A673 (cell line): ENCODE measurements around the gene ACOXL. TPM values are rescaled to one million over a fixed set of nuclear protein-coding genes. Genes with fewer than 3 reads are reported as not detected.
A peak's percentile ranks its signal among the peaks of the same experiment; 100 is the strongest.

ENCODE experiments used
- BruUV-seq: library from RNA; stranded (reverse); fragments of 400-500 nt; replicated peaks from 2 replicates; lab custom pipeline; 2021; lab: Mats Ljungman, UMichigan
- CTCF ChIA-PET: fragments of 300-600 bp; sonication (Branson Sonifier 250); formaldehyde crosslinking; loops from one replicate; lab custom pipeline; 2022; ENCODE audit warnings: antibody characterized with exemption; lab: Charles Lee
- POLR2A ChIA-PET: fragments of 300-600 bp; sonication (Branson Sonifier 250); formaldehyde crosslinking; loops from one replicate; lab custom pipeline; 2022; ENCODE audit warnings: antibody characterized with exemption; ENCODE audit not compliant: low non-redundant PET; lab: Charles Lee
- DNase-seq: peaks from one replicate; pipeline ENCODE4 v3.0.0-alpha.2; 2015; ENCODE audit warnings: low spot score
- H3K27ac ChIP-seq: fragments of 200-600 bp; sonication (generic); 2 replicates; pipeline ENCODE4 v1.5.1; 2016; ENCODE audit warnings: mixed run types, low read depth, mild to moderate bottlenecking, mixed read lengths, antibody characterized with exemption, low read length; ENCODE audit not compliant: poor library complexity, severe bottlenecking
- H3K27me3 ChIP-seq: fragments of 200-600 bp; sonication (generic); replicated peaks from 2 replicates; pipeline ENCODE4 v1.6.1; 2017; ENCODE audit warnings: mixed run types, low read depth, mild to moderate bottlenecking, mixed read lengths, antibody characterized with exemption, low read length; ENCODE audit not compliant: insufficient read depth, poor library complexity
- H3K36me3 ChIP-seq: fragments of 200-600 bp; sonication (generic); 2 replicates; pipeline ENCODE4 v1.6.1; 2016; ENCODE audit warnings: mixed run types, mild to moderate bottlenecking, mixed read lengths, antibody characterized with exemption, low read length; ENCODE audit not compliant: insufficient read depth, poor library complexity, severe bottlenecking
- H3K4me1 ChIP-seq: fragments of 200-600 bp; sonication (generic); 2 replicates; pipeline ENCODE4 v1.6.1; 2017; ENCODE audit warnings: mixed run types, mild to moderate bottlenecking, mixed read lengths, antibody characterized with exemption, low read length; ENCODE audit not compliant: insufficient read depth, poor library complexity, severe bottlenecking
- H3K4me3 ChIP-seq: fragments of 200-600 bp; sonication (generic); 2 replicates; pipeline ENCODE4 v1.5.1; 2016; ENCODE audit warnings: low read depth, mixed run types, mild to moderate bottlenecking, mixed read lengths, low read length; ENCODE audit not compliant: poor library complexity, severe bottlenecking
- H3K9me3 ChIP-seq: fragments of 200-600 bp; sonication (generic); 2 replicates; pipeline ENCODE4 v1.6.1; 2016; ENCODE audit warnings: mixed run types, low read depth, mild to moderate bottlenecking, mixed read lengths, antibody characterized with exemption, low read length; ENCODE audit not compliant: poor library complexity, severe bottlenecking
- EZH2 ChIP-seq: fragments of 200-600 bp; sonication (generic); IDR thresholded peaks from 2 replicates; pipeline ENCODE4 v1.6.1; 2017; ENCODE audit warnings: borderline replicate concordance, low read depth, mild to moderate bottlenecking, mixed read lengths, antibody characterized with exemption, low read length; ENCODE audit not compliant: poor library complexity, severe bottlenecking
- intact Hi-C: fragments of 100-400 bp; cut with micrococcal nuclease; formaldehyde crosslinking; loops from one replicate; pipeline ENCODE4 v1.10.0; 2022; ENCODE audit not compliant: unreplicated experiment
- total RNA-seq: library from RNA; stranded (reverse); gene quantifications from 2 replicates; pipeline ENCODE4 v1.2.3, GENCODE V29; 2021
- TF ChIP-seq, protein P1 (sequence below): fragments of 300-800, 200-600 bp; sonication (generic); conservative IDR thresholded peaks from 2 replicates; pipeline ENCODE4 v1.5.1; 2017; ENCODE audit warnings: low read depth, mild to moderate bottlenecking, antibody characterized with exemption, low read length, moderate library complexity, mixed read lengths

The ACOXL gene
- total RNA-seq, 1 experiment from 2014 or later = not detected

- no peaks in the 10 kb centered on the region for H3K9me3 ChIP-seq
- no peak for TF ChIP-seq EZH2
- TF ChIP-seq, protein P1, sequence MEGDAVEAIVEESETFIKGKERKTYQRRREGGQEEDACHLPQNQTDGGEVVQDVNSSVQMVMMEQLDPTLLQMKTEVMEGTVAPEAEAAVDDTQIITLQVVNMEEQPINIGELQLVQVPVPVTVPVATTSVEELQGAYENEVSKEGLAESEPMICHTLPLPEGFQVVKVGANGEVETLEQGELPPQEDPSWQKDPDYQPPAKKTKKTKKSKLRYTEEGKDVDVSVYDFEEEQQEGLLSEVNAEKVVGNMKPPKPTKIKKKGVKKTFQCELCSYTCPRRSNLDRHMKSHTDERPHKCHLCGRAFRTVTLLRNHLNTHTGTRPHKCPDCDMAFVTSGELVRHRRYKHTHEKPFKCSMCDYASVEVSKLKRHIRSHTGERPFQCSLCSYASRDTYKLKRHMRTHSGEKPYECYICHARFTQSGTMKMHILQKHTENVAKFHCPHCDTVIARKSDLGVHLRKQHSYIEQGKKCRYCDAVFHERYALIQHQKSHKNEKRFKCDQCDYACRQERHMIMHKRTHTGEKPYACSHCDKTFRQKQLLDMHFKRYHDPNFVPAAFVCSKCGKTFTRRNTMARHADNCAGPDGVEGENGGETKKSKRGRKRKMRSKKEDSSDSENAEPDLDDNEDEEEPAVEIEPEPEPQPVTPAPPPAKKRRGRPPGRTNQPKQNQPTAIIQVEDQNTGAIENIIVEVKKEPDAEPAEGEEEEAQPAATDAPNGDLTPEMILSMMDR = no peak
- no peak overlapping the region for H3K4me3 ChIP-seq
- no peak for DNase-seq
- H3K36me3 ChIP-seq = peaks cover 17% of the 10 kb centered on the region
- ChIA-PET POLR2A (no interaction called here), CTCF (no interaction called here)
- no peak overlapping the region for H3K27ac ChIP-seq
- BruUV-seq = no TSS peak
- intact Hi-C loops = no loop called here
- H3K27me3 ChIP-seq = no peaks in the 10 kb centered on the region
- no peaks in the 10 kb centered on the region for H3K4me1 ChIP-seq
Measured at GRCh38 chr2:111128096-111128495, 395.7 kb downstream of the ACOXL start.

- Histone ChIP-seq H3K36me3 (no peaks in the 10 kb centered on the region), H3K27me3 (no peaks in the 10 kb centered on the region), H3K9me3 (no peaks in the 10 kb centered on the region), H3K27ac (no peak overlapping the region), H3K4me3 (no peak overlapping the region), H3K4me1 (no peaks in the 10 kb centered on the region)
- ChIA-PET POLR2A (no interaction called here), CTCF (no interaction called here)
- intact Hi-C loops = no loop called here
- BruUV-seq = no TSS peak
- no peak for TF ChIP-seq EZH2
- TF ChIP-seq, protein P1 = no peak
- DNase-seq = no peak
Measured at GRCh38 chr2:111133603-111134002, 401.2 kb downstream of the ACOXL start.

GRCh38 chr2:111134055-111134454 lies 401.7 kb downstream of the ACOXL start:
- ChIA-PET CTCF (no interaction called here), POLR2A (no interaction called here)
- no peaks in the 10 kb centered on the region for H3K27me3 ChIP-seq
- H3K36me3 ChIP-seq = no peaks in the 10 kb centered on the region
- H3K9me3 ChIP-seq = no peaks in the 10 kb centered on the region
- BruUV-seq = no TSS peak
- no peak for TF ChIP-seq EZH2
- TF ChIP-seq, protein P1 = 0 out of 2 replicates have a peak, but pooled peaks have one; percentile 31
- DNase-seq = no peak
- H3K27ac ChIP-seq = no peak overlapping the region
- no peaks in the 10 kb centered on the region for H3K4me1 ChIP-seq
- intact Hi-C loops = no loop called here
- no peak overlapping the region for H3K4me3 ChIP-seq
